HG02943 (cell line): Measurements from ENCODE around the gene LPAR6.
"Not testable (repeated sequence)": the region's sequence is repeated elsewhere in the genome, so short reads cannot be mapped to it uniquely, and the experiment has no call there.

ENCODE experiments used
- ATAC-seq: cut with Tn5 transposase; IDR thresholded peaks from one replicate; pipeline ENCODE4 v1.9.1; 2021; ENCODE audit warnings: mild to moderate bottlenecking, low read depth, moderate library complexity; ENCODE audit not compliant: unreplicated experiment

LPAR6 gene

GRCh38 chr13:48422003-48422402 lies 9.1 kb upstream of the LPAR6 start:
- ATAC-seq: not testable (repeated sequence)

- ATAC-seq: no peak
These were observed 2.6 kb upstream of the LPAR6 start for GRCh38 chr13:48415516-48415915.

- ATAC-seq: no peak
These were observed 1.6 kb upstream of the LPAR6 start for GRCh38 chr13:48414501-48414900.

- no peak for ATAC-seq
These were observed 927 bp downstream of the LPAR6 start for GRCh38 chr13:48411841-48412531.

GRCh38 chr13:48411147-48411794 lies 1.6 kb downstream of the LPAR6 start:
- no peak for ATAC-seq

- no peak for ATAC-seq
These were observed 2.7 kb downstream of the LPAR6 start for GRCh38 chr13:48410199-48410598.

GRCh38 chr13:48405875-48406274 lies 7.0 kb downstream of the LPAR6 start:
- no peak for ATAC-seq

- no peak for ATAC-seq
These were observed 8.0 kb downstream of the LPAR6 start for GRCh38 chr13:48404952-48405351.

- ATAC-seq: no peak
These were observed 9.0 kb downstream of the LPAR6 start for GRCh38 chr13:48403913-48404312.

- no peak for ATAC-seq
These were observed 9.7 kb downstream of the LPAR6 start for GRCh38 chr13:48403151-48403631.

GRCh38 chr13:48402325-48402932 lies 10.5 kb downstream of the LPAR6 start:
- no peak for ATAC-seq

- no peak for ATAC-seq
These were observed 11.4 kb downstream of the LPAR6 start for GRCh38 chr13:48401480-48401879.

GRCh38 chr13:48400850-48401291 lies 12.0 kb downstream of the LPAR6 start:
- no peak for ATAC-seq

- no peak for ATAC-seq
These were observed 12.7 kb downstream of the LPAR6 start for GRCh38 chr13:48400090-48400694.

- no peak for ATAC-seq
These were observed 14.3 kb downstream of the LPAR6 start for GRCh38 chr13:48398450-48399095.

GRCh38 chr13:48397744-48398143 lies 15.2 kb downstream of the LPAR6 start:
- ATAC-seq: no peak

- no peak for ATAC-seq
These were observed 19.2 kb downstream of the LPAR6 start for GRCh38 chr13:48393698-48394085.

GRCh38 chr13:48393030-48393697 lies 19.7 kb downstream of the LPAR6 start:
- ATAC-seq: no peak

- no peak for ATAC-seq
These were observed 21.7 kb downstream of the LPAR6 start for GRCh38 chr13:48391257-48391656.

GRCh38 chr13:48386816-48387215 lies 26.1 kb downstream of the LPAR6 start:
- no peak for ATAC-seq
